SK-N-SH (cell line): Measurements from ENCODE around the gene CHST13. TPM values are rescaled to one million over a fixed set of nuclear protein-coding genes. Genes with fewer than 3 reads are reported as not detected.

ENCODE experiments used
- CTCF ChIA-PET: fragments of 300-600, 350-600 bp; formaldehyde crosslinking; extraction: SDS; loops from one replicate; lab custom pipeline; 2021; lab: Yijun Ruan, JAX
- POLR2A ChIA-PET: fragments of 350-600 bp; sonication (Branson Sonifier 250); formaldehyde crosslinking; extraction: SDS; loops from one replicate; lab custom pipeline; 2020; ENCODE audit warnings: antibody characterized with exemption, inconsistent platforms; lab: Yijun Ruan, JAX
- DNase-seq: peaks from one replicate; pipeline ENCODE4 v3.0.0; 2012
- H2AFZ ChIP-seq: fragments of 200-600 bp; sonication (generic); 2 replicates; pipeline ENCODE4 v1.8.1; 2016; ENCODE audit warnings: antibody characterized with exemption, mild to moderate bottlenecking, low read depth
- H3F3A ChIP-seq: fragments of 200-600 bp; sonication (generic); replicated peaks from 2 replicates; pipeline ENCODE3; 2016; ENCODE audit warnings: antibody characterized with exemption, mild to moderate bottlenecking; ENCODE audit not compliant: insufficient read depth
- H3K27ac ChIP-seq, 2 experiments: fragments of 200-500 bp in 1 of 2; fragments of 200-600 bp in 1 of 2; sonication (Bioruptor generic) in 1 of 2; sonication (generic), shearing (Covaris generic) in 1 of 2; 2 replicates each; pipeline versions ENCODE4 v1.5.1 to v1.6.1; 2014 to 2016; ENCODE audit warnings: low read depth in 2 of 2, inconsistent platforms in 1 of 2, low read length in 1 of 2, mild to moderate bottlenecking in 1 of 2, mixed read lengths in 1 of 2
- H3K27me3 ChIP-seq: fragments of 200-600 bp; sonication (generic), shearing (Covaris generic); 2 replicates; pipeline ENCODE4 v1.6.1; 2016; ENCODE audit warnings: mixed run types; ENCODE audit not compliant: insufficient read depth
- H3K36me3 ChIP-seq, 2 experiments: fragments of 200-500 bp in 1 of 2; fragments of 200-600 bp in 1 of 2; sonication (Bioruptor generic) in 1 of 2; sonication (generic) in 1 of 2; replicated peaks in 1 of 2; 2 replicates each; pipeline versions ENCODE3 to v1.5.1; 2014 to 2016; ENCODE audit warnings: low read length in 1 of 2, mild to moderate bottlenecking in 1 of 2; ENCODE audit not compliant: insufficient read depth in 2 of 2, control insufficient read depth in 1 of 2
- H3K4me1 ChIP-seq, 2 experiments: fragments of 200-500 bp in 1 of 2; fragments of 200-600 bp in 1 of 2; sonication (Bioruptor generic) in 1 of 2; sonication (generic), shearing (Covaris generic) in 1 of 2; 2 replicates each; pipeline versions ENCODE4 v1.5.1 to v1.6.1; 2014 to 2016; ENCODE audit warnings: low read depth in 1 of 2, low read length in 1 of 2, mixed run types in 1 of 2; ENCODE audit not compliant: insufficient read depth in 2 of 2, control insufficient read depth in 1 of 2
- H3K4me2 ChIP-seq: fragments of 200-600 bp; sonication (generic), shearing (Covaris generic); 2 replicates; pipeline ENCODE4 v1.6.1; 2017; ENCODE audit warnings: mixed run types
- H3K4me3 ChIP-seq, 2 experiments: fragments of 200-500 bp in 1 of 2; fragments of 200-600 bp in 1 of 2; sonication (Bioruptor generic) in 1 of 2; sonication (generic), shearing (Covaris generic) in 1 of 2; 2 replicates each; pipeline versions ENCODE4 v1.5.1 to v1.8.1; 2014 to 2016; ENCODE audit warnings: low read depth in 2 of 2, inconsistent platforms in 1 of 2, low read length in 1 of 2, mild to moderate bottlenecking in 1 of 2, mixed read lengths in 1 of 2, moderate library complexity in 1 of 2
- H3K79me2 ChIP-seq: fragments of 200-600 bp; sonication (generic); 2 replicates; pipeline ENCODE4 v1.8.1; 2017; ENCODE audit warnings: mild to moderate bottlenecking; ENCODE audit not compliant: insufficient read depth
- H3K9ac ChIP-seq: fragments of 200-600 bp; sonication (generic); 2 replicates; pipeline ENCODE4 v1.6.1; 2017; ENCODE audit warnings: mixed run types
- H3K9me2 ChIP-seq: fragments of 200-600 bp; sonication (generic); 2 replicates; pipeline ENCODE4 v1.6.1; 2017; ENCODE audit warnings: mixed run types
- H3K9me3 ChIP-seq: fragments of 200-600 bp; sonication (generic); 2 replicates; pipeline ENCODE4 v1.6.1; 2017; ENCODE audit warnings: mixed run types, mild to moderate bottlenecking, moderate library complexity
- H4K20me1 ChIP-seq: fragments of 200-600 bp; sonication (generic); 2 replicates; pipeline ENCODE4 v1.6.1; 2017; ENCODE audit warnings: mild to moderate bottlenecking, mixed run types; ENCODE audit not compliant: insufficient read depth
- CHD2 ChIP-seq: fragments of 150-350 bp; IDR thresholded peaks from 2 replicates; pipeline ENCODE4 v1.6.1; 2018; ENCODE audit warnings: low read length; ENCODE audit not compliant: partially characterized antibody
- ELF1 ChIP-seq: IDR thresholded peaks from 2 replicates; pipeline ENCODE4 v1.4.0; 2012
- EP300 ChIP-seq, 2 experiments: IDR thresholded peaks; 2 replicates each; pipeline versions ENCODE4 v1.4.0 to v1.6.1; 2012; ENCODE audit warnings: borderline replicate concordance in 1 of 2, low read depth in 1 of 2, low read length in 1 of 2
- EZH2phosphoT487 ChIP-seq: fragments of 200-600 bp; sonication (generic); IDR thresholded peaks from 2 replicates; pipeline ENCODE4 v1.6.1; 2017; ENCODE audit warnings: low read depth, mixed run types, mild to moderate bottlenecking, antibody characterized with exemption, moderate library complexity, borderline replicate concordance
- FOSL2 ChIP-seq: IDR thresholded peaks from 2 replicates; pipeline ENCODE4 v1.4.0; 2012; ENCODE audit warnings: low read depth, mild to moderate bottlenecking, moderate library complexity, borderline replicate concordance
- FOXJ3 ChIP-seq: sonication (generic); formaldehyde crosslinking; IDR thresholded peaks from 2 replicates; pipeline ENCODE4 v1.5.1; 2020; ENCODE audit warnings: mild to moderate bottlenecking, missing genetic modification reagents
- FOXM1 ChIP-seq: IDR thresholded peaks from 2 replicates; pipeline ENCODE4 v1.4.0; 2012; ENCODE audit warnings: low read depth, mild to moderate bottlenecking
- GABPA ChIP-seq: IDR thresholded peaks from 2 replicates; pipeline ENCODE4 v1.4.0; 2012; ENCODE audit warnings: low read depth, mild to moderate bottlenecking
- NFIC ChIP-seq: IDR thresholded peaks from 2 replicates; pipeline ENCODE4 v1.4.0; 2012; ENCODE audit warnings: borderline replicate concordance
- NRF1 ChIP-seq: IDR thresholded peaks from 2 replicates; pipeline ENCODE4 v1.6.1; 2012; ENCODE audit warnings: low read depth, mild to moderate bottlenecking, low read length
- POLR2AphosphoS5 ChIP-seq: IDR thresholded peaks from 2 replicates; pipeline ENCODE4 v1.6.1; 2012; ENCODE audit warnings: low read depth, low read length
- RCOR1 ChIP-seq: fragments of 150-350 bp; IDR thresholded peaks from 2 replicates; pipeline ENCODE4 v1.6.1; 2017; ENCODE audit warnings: antibody characterized with exemption, low read length
- RFX5 ChIP-seq: IDR thresholded peaks from 2 replicates; pipeline ENCODE4 v1.6.1; 2012; ENCODE audit warnings: mild to moderate bottlenecking, improper control_type of control experiment, low read length
- RXRA ChIP-seq: IDR thresholded peaks from 2 replicates; pipeline ENCODE4 v1.4.0; 2012; ENCODE audit warnings: low read depth, mild to moderate bottlenecking, borderline replicate concordance
- SIN3A ChIP-seq: IDR thresholded peaks from 2 replicates; pipeline ENCODE4 v1.6.1; 2012; ENCODE audit warnings: low read depth, mild to moderate bottlenecking, low read length, moderate library complexity, borderline replicate concordance
- SMC3 ChIP-seq: IDR thresholded peaks from 2 replicates; pipeline ENCODE4 v1.6.1; 2012; ENCODE audit warnings: low read depth, low read length, improper control_type of control experiment
- TAF1 ChIP-seq: IDR thresholded peaks from 2 replicates; pipeline ENCODE4 v1.6.1; 2012; ENCODE audit warnings: low read depth, mild to moderate bottlenecking, low read length, moderate library complexity, borderline replicate concordance
- TEAD4 ChIP-seq: IDR thresholded peaks from 2 replicates; pipeline ENCODE4 v1.4.0; 2012; ENCODE audit warnings: mild to moderate bottlenecking, borderline replicate concordance; ENCODE audit not compliant: insufficient read depth
- USF1 ChIP-seq: IDR thresholded peaks from 2 replicates; pipeline ENCODE4 v1.4.0; 2012; ENCODE audit warnings: low read depth, borderline replicate concordance
- YY1 ChIP-seq: IDR thresholded peaks from 2 replicates; pipeline ENCODE4 v1.4.0; 2012; ENCODE audit warnings: low read depth, mild to moderate bottlenecking
- WGBS: methylation state at CpG from one replicate; pipeline ENCODE4 v1.1.6; 2017; ENCODE audit warnings: low lambda C conversion rate; 5-methylcytosine and 5-hydroxymethylcytosine counted together
- polyA plus RNA-seq, 3 experiments: library from polyadenylated mRNA; depleted of rRNA; stranded (reverse); fragments of >200 nt; gene quantifications; 2 replicates each; pipeline ENCODE4 v1.2.3, GENCODE V29; 2012
- TF ChIP-seq, protein P1 (sequence below): fragments of 150-350 bp; IDR thresholded peaks from 2 replicates; pipeline ENCODE4 v1.6.1; 2017; ENCODE audit warnings: antibody characterized with exemption, low read length, low read depth, borderline replicate concordance
- TF ChIP-seq, protein P2 (sequence below): IDR thresholded peaks from 2 replicates; pipeline ENCODE4 v1.4.0; 2012; ENCODE audit warnings: low read depth
- TF ChIP-seq, protein P3 (sequence below): IDR thresholded peaks from 2 replicates; pipeline ENCODE4; 2012

The CHST13 gene
- polyA plus RNA-seq, 1 of the 3 experiments (the other 2 are of a cell fraction) = 0.41 TPM

GRCh38 chr3:126497956-126498355 is 26.0 kb upstream of the CHST13 start (continued):
- no peak for TF ChIP-seq NFIC
- TF ChIP-seq RCOR1 = no peak
- TF ChIP-seq USF1 = no peak
- TF ChIP-seq ELF1 = no peak
- no peak for TF ChIP-seq TAF1
- no peak for TF ChIP-seq SIN3A
- TF ChIP-seq, protein P1, sequence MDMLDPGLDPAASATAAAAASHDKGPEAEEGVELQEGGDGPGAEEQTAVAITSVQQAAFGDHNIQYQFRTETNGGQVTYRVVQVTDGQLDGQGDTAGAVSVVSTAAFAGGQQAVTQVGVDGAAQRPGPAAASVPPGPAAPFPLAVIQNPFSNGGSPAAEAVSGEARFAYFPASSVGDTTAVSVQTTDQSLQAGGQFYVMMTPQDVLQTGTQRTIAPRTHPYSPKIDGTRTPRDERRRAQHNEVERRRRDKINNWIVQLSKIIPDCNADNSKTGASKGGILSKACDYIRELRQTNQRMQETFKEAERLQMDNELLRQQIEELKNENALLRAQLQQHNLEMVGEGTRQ = no peak
- TF ChIP-seq NRF1 = no peak
- TF ChIP-seq, all 33 proteins: peak for 0

GRCh38 chr3:126498461-126498860 is 25.5 kb upstream of the CHST13 start:
- WGBS = 63% methylated on average over 2 of the region's 4 CpGs
- no peaks in the 10 kb centered on the region for H3K9me2 ChIP-seq
- no peak for DNase-seq
- H3K36me3 ChIP-seq = no peaks in the 10 kb centered on the region
- CTCF ChIA-PET = interaction anchor here (0.8 to 1.0 kb wide), 2 partner anchors 13 to 364 kb away, joined by 3 read pairs; no protein-coding TSS in a partner anchor
- no peaks in the 10 kb centered on the region for H4K20me1 ChIP-seq
- no peak overlapping the region for H3K9ac ChIP-seq
- no peaks in the 10 kb centered on the region for H3K79me2 ChIP-seq
- no peak overlapping the region for H3K27ac ChIP-seq
- no peak overlapping the region for H3K4me3 ChIP-seq
- no peak overlapping the region for H2AFZ ChIP-seq
- no peaks in the 10 kb centered on the region for H3K9me3 ChIP-seq
- H3K4me1 ChIP-seq = no peaks in the 10 kb centered on the region; a peak in 1 of 4 replicates
- POLR2A ChIA-PET = no interaction called here
- peaks cover 11% of the 10 kb centered on the region for H3F3A ChIP-seq
- no peaks in the 10 kb centered on the region for H3K27me3 ChIP-seq
- TF ChIP-seq, protein P2, sequence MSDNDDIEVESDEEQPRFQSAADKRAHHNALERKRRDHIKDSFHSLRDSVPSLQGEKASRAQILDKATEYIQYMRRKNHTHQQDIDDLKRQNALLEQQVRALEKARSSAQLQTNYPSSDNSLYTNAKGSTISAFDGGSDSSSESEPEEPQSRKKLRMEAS = no peak
- TF ChIP-seq SMC3 (no peak), EZH2phosphoT487 (no peak), POLR2AphosphoS5 (no peak), EP300 (IDR thresholded peaks at IDR 0.05; ENCODE audit: borderline replicate concordance in 1 of 2, low read depth in 1 of 2, low read length in 1 of 2) (no peak), YY1 (no peak)
- H3K4me2 ChIP-seq = no peak overlapping the region

- H3K9me3 ChIP-seq = no peaks in the 10 kb centered on the region
- WGBS = 57% methylated on average over 7 of the region's 10 CpGs
- DNase-seq = no peak
These were observed 25.0 kb upstream of the CHST13 start for GRCh38 chr3:126498929-126499328.

More at GRCh38 chr3:126498929-126499328, 25.0 kb upstream of the CHST13 start:
- Histone ChIP-seq H3K79me2 (no peaks in the 10 kb centered on the region), H2AFZ (no peak overlapping the region), H4K20me1 (no peaks in the 10 kb centered on the region), H3K4me1 (no peaks in the 10 kb centered on the region; a peak in 1 of 4 replicates)
- POLR2A ChIA-PET = no interaction called here
- TF ChIP-seq FOSL2 = no peak
- TF ChIP-seq YY1 = no peak
- no peak for TF ChIP-seq NRF1
- no peak for TF ChIP-seq CHD2
- TF ChIP-seq, protein P3, sequence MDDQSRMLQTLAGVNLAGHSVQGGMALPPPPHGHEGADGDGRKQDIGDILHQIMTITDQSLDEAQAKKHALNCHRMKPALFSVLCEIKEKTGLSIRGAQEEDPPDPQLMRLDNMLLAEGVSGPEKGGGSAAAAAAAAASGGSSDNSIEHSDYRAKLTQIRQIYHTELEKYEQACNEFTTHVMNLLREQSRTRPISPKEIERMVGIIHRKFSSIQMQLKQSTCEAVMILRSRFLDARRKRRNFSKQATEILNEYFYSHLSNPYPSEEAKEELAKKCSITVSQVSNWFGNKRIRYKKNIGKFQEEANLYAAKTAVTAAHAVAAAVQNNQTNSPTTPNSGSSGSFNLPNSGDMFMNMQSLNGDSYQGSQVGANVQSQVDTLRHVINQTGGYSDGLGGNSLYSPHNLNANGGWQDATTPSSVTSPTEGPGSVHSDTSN = no peak
- TF ChIP-seq EZH2phosphoT487 = no peak
- TF ChIP-seq GABPA = no peak
- no peak for TF ChIP-seq RFX5
- no peak for TF ChIP-seq NFIC
- TF ChIP-seq FOXM1 = no peak
- no peak for TF ChIP-seq FOXJ3
- TF ChIP-seq, protein P2 = no peak
- no peak for TF ChIP-seq TEAD4
- no peak for TF ChIP-seq USF1
- TF ChIP-seq RXRA = no peak
- TF ChIP-seq, all 33 proteins: peak for 0
- H3K4me3 ChIP-seq = no peak overlapping the region
- no peaks in the 10 kb centered on the region for H3K27me3 ChIP-seq
- no peaks in the 10 kb centered on the region for H3K9me2 ChIP-seq
- CTCF ChIA-PET = interaction anchor here (1.0 kb wide), 1 partner anchor 12 kb away, joined by 3 read pairs; no protein-coding TSS in a partner anchor
- H3K4me2 ChIP-seq = no peak overlapping the region
- peaks cover 11% of the 10 kb centered on the region for H3F3A ChIP-seq
- H3K27ac ChIP-seq = no peak overlapping the region
- no peaks in the 10 kb centered on the region for H3K36me3 ChIP-seq
- H3K9ac ChIP-seq = no peak overlapping the region
